Loucy (cell line): ENCODE results near the gene LPIN2.

Source experiments
- H2AFZ ChIP-seq: fragments of 200-600 bp; sonication (generic); 2 replicates; pipeline ENCODE4 v1.6.0; 2016; ENCODE audit warnings: antibody characterized with exemption, mild to moderate bottlenecking, low read length, moderate library complexity
- H3F3A ChIP-seq: fragments of 200-600 bp; 2 replicates; pipeline ENCODE4 v1.6.0; 2016; ENCODE audit warnings: antibody characterized with exemption, low read depth, mild to moderate bottlenecking
- H3K27me3 ChIP-seq: fragments of 200-600 bp; sonication (generic); 2 replicates; pipeline ENCODE4 v1.6.1; 2014; ENCODE audit warnings: low read length, mild to moderate bottlenecking; ENCODE audit not compliant: insufficient read depth, poor library complexity, severe bottlenecking
- H3K36me3 ChIP-seq: fragments of 200-600 bp; sonication (generic); 2 replicates; pipeline ENCODE4 v1.6.1; 2016; ENCODE audit warnings: low read length; ENCODE audit not compliant: insufficient read depth
- H3K4me1 ChIP-seq: fragments of 200-600 bp; sonication (generic); 2 replicates; pipeline ENCODE4 v1.5.1; 2014; ENCODE audit warnings: low read length, mild to moderate bottlenecking; ENCODE audit not compliant: insufficient read depth, poor library complexity, severe bottlenecking
- H3K4me2 ChIP-seq: fragments of 200-600 bp; sonication (generic); 2 replicates; pipeline ENCODE4 v1.6.0; 2014; ENCODE audit warnings: antibody characterized with exemption, low read length, low read depth, mild to moderate bottlenecking; ENCODE audit not compliant: poor library complexity, severe bottlenecking
- H3K4me3 ChIP-seq: fragments of 200-600 bp; sonication (generic); 2 replicates; pipeline ENCODE4 v1.5.1; 2014; ENCODE audit warnings: low read length, mild to moderate bottlenecking, mixed read lengths; ENCODE audit not compliant: poor library complexity, severe bottlenecking
- H3K79me2 ChIP-seq: fragments of 200-600 bp; sonication (generic); 2 replicates; pipeline ENCODE4 v1.6.1; 2014; ENCODE audit warnings: low read length; ENCODE audit not compliant: insufficient read depth
- H3K9ac ChIP-seq: fragments of 200-600 bp; sonication (generic); 2 replicates; pipeline ENCODE4 v1.6.0; 2014; ENCODE audit warnings: mild to moderate bottlenecking, low read depth, low read length, moderate library complexity; ENCODE audit not compliant: poor library complexity, severe bottlenecking
- H3K9me2 ChIP-seq: fragments of 200-600 bp; sonication (generic); replicated peaks from 2 replicates; pipeline ENCODE4 v1.6.1; 2016; ENCODE audit warnings: low read depth, low read length, mixed read lengths
- H3K9me3 ChIP-seq: fragments of 200-600 bp; sonication (generic); 2 replicates; pipeline ENCODE4 v1.6.1; 2014; ENCODE audit warnings: mild to moderate bottlenecking, antibody characterized with exemption, low read length, low read depth; ENCODE audit not compliant: insufficient read depth
- H4K20me1 ChIP-seq: fragments of 200-600 bp; sonication (generic); 2 replicates; pipeline ENCODE4 v1.6.0; 2014; ENCODE audit warnings: antibody characterized with exemption, low read length, mild to moderate bottlenecking; ENCODE audit not compliant: insufficient read depth, poor library complexity, severe bottlenecking
- CTCF ChIP-seq: fragments of 200-600 bp; sonication (generic); conservative IDR thresholded peaks from 2 replicates; pipeline ENCODE4 v1.5.1; 2014; ENCODE audit warnings: mild to moderate bottlenecking, antibody characterized with exemption, low read length
- EZH2phosphoT487 ChIP-seq: fragments of 200-600 bp; IDR thresholded peaks from 2 replicates; pipeline ENCODE4 v1.6.1; 2018; ENCODE audit warnings: antibody characterized with exemption, mild to moderate bottlenecking, moderate library complexity, borderline replicate concordance

LPIN2 gene

DNA sequence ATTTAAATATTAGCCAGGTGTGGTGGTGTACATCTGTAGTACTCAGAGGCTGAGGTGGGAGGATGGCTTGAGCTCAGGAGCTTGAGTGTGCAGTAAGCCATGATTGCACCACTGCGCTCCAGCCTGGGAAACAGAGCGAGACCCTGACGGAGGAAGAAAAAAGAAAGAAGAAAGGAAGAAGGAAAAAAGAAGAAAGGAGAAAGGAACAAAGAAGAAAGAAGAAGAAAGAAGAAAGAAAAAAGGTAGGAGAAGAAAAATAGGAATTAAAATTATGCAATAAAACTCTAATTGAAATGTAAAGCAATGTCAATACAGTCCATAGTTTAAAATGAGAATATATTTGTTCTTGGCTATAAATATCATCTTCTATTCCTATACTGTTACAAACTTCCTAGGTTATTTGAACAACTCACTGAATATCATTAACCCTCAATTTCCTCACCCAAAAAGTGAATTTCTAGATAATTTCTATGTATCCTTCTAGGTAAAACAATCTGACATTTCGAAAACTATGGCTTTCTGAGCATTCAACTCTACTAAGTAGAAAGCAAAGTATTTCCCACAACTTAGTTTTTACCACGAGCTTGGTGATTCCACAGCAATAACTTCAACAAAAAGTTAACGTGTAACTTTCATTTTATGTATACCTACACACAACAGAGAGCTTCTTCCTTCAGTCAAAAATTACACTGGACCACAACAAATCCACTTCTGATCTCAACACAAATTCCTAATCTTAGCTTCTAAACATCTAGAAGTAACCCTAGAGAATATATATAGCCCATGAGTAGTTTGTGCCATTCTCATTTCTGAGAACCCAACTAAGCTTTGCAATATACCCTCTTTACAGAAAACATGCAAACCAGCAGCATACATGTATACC lies 19.7 kb downstream of the LPIN2 start:
- TF ChIP-seq CTCF: no peak
- TF ChIP-seq EZH2phosphoT487: no peak
- H3K79me2 ChIP-seq: peaks cover 94% of the 10 kb centered on the region
- H2AFZ ChIP-seq: no peak overlapping the region
- H3K9me3 ChIP-seq: no peaks in the 10 kb centered on the region
- no peaks in the 10 kb centered on the region for H3F3A ChIP-seq
- H3K4me1 ChIP-seq: peaks cover 24% of the 10 kb centered on the region
- H3K4me3 ChIP-seq: no peak overlapping the region
- H4K20me1 ChIP-seq: peaks cover 4% of the 10 kb centered on the region
- H3K27me3 ChIP-seq: no peaks in the 10 kb centered on the region
- no peak overlapping the region for H3K9ac ChIP-seq
- H3K9me2 ChIP-seq: no peaks in the 10 kb centered on the region
- H3K4me2 ChIP-seq: no peak overlapping the region
- H3K36me3 ChIP-seq: no peaks in the 10 kb centered on the region; the same call in 1 of the 2 replicates

- Histone ChIP-seq H3K27me3 (no peaks in the 10 kb centered on the region), H3K9ac (no peak overlapping the region), H3K4me2 (no peak overlapping the region), H3K4me3 (no peak overlapping the region), H3K9me2 (no peaks in the 10 kb centered on the region), H3F3A (no peaks in the 10 kb centered on the region), H3K79me2 (peaks cover 92% of the 10 kb centered on the region), H2AFZ (no peak overlapping the region), H4K20me1 (peaks cover 5% of the 10 kb centered on the region), H3K36me3 (no peaks in the 10 kb centered on the region; the same call in 1 of the 2 replicates), H3K9me3 (no peaks in the 10 kb centered on the region), H3K4me1 (peaks cover 17% of the 10 kb centered on the region)
- no peak for TF ChIP-seq EZH2phosphoT487
- TF ChIP-seq CTCF: no peak
These were observed 21.8 kb downstream of the LPIN2 start for GRCh38 chr18:2990956-2991640.

DNA sequence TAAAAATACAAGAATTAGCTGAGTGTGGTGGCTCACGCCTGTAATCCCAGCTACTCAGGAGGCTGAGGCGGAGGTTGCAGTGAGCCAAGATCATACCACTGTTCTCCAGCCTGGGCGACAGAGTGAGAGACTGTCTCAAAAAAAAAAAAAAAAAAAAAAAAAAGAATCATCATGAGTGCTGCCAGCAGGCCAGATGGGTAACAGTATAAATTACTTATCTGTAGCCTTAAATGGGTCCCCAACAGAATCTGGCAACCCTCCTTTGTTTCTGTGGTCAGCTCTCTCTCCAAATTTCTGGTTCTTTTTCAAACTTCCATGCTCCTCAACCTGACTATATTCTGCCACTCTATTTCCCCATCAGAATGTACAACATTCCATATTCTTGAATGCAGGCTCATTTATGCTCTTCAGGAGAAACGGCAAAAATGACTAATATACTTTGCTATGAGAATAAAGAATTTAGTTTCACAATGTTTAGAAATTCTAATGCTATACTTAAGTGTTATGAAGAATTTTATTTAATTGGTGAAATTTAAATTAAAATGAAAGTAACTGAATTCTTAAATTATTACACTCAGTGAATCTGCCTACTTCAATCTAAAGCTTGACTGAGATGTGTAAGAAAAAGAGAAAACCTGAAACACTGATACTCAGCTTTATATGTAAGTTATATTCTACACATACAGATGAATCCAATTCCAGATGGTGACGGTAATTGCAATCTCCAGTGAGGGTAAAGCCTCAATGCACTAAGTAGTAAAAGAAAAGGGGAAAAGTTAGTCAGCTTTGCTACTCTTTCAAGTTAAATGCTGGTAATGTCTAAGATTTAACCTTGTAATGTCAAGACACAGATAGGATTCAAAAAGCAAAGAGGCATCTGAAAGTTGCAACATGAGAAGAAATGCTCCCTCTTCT lies 24.8 kb downstream of the LPIN2 start:
- H3K36me3 ChIP-seq: no peaks in the 10 kb centered on the region; the same call in 1 of the 2 replicates
- H3F3A ChIP-seq: no peaks in the 10 kb centered on the region
- H3K9ac ChIP-seq: no peak overlapping the region
- no peak overlapping the region for H2AFZ ChIP-seq
- no peaks in the 10 kb centered on the region for H3K9me2 ChIP-seq
- H3K27me3 ChIP-seq: no peaks in the 10 kb centered on the region
- H3K4me2 ChIP-seq: no peak overlapping the region
- H3K9me3 ChIP-seq: no peaks in the 10 kb centered on the region
- H3K4me1 ChIP-seq: peaks cover 21% of the 10 kb centered on the region
- no peak for TF ChIP-seq EZH2phosphoT487
- TF ChIP-seq CTCF: no peak
- H3K79me2 ChIP-seq: peaks cover 90% of the 10 kb centered on the region
- H4K20me1 ChIP-seq: peaks cover 10% of the 10 kb centered on the region
- no peak overlapping the region for H3K4me3 ChIP-seq
